ENCODE data around the gene GNPAT.

Gene GNPAT

GRCh38 chr1:231252336-231252735, 11.3 kb downstream of the GNPAT start:
- no peaks in the 10 kb centered on the region for H3K9me3 ChIP-seq
- peaks cover 58% of the 10 kb centered on the region for H3K36me3 ChIP-seq
- H3K4me3 ChIP-seq (ENCODE audit: low read depth in 1 of 2, low read length in 1 of 2), result no peak overlapping the region
- H3K4me1 ChIP-seq (ENCODE audit: control insufficient read depth in 1 of 2, insufficient read depth in 1 of 2, low read depth in 1 of 2, low read length in 1 of 2), result peaks cover 0 to 5% of the 10 kb centered on the region in 2 experiments
- no peak for TF ChIP-seq CTCF (IDR thresholded peaks at IDR 0.05)
- peak overlapping the region; percentile 21 for H3K27ac ChIP-seq
- H3K27me3 ChIP-seq, result no peaks in the 10 kb centered on the region

- Histone ChIP-seq H3K27ac (no peak overlapping the region), H3K27me3 (no peaks in the 10 kb centered on the region), H3K36me3 (peaks cover 91% of the 10 kb centered on the region), H3K9me3 (no peaks in the 10 kb centered on the region), H3K4me3 (ENCODE audit: low read depth in 1 of 2, low read length in 1 of 2) (no peak overlapping the region), H3K4me1 (ENCODE audit: control insufficient read depth in 1 of 2, insufficient read depth in 1 of 2, low read depth in 1 of 2, low read length in 1 of 2) (no peaks in the 10 kb centered on the region)
- TF ChIP-seq CTCF (IDR thresholded peaks at IDR 0.05), result no peak
Measured at GRCh38 chr1:231260351-231260750, 19.3 kb downstream of the GNPAT start.

- Histone ChIP-seq H3K36me3 (peaks cover 98% of the 10 kb centered on the region), H3K27ac (no peak overlapping the region), H3K9me3 (no peaks in the 10 kb centered on the region), H3K4me3 (ENCODE audit: low read depth in 1 of 2, low read length in 1 of 2) (no peak overlapping the region), H3K4me1 (ENCODE audit: control insufficient read depth in 1 of 2, insufficient read depth in 1 of 2, low read depth in 1 of 2, low read length in 1 of 2) (no peaks in the 10 kb centered on the region), H3K27me3 (no peaks in the 10 kb centered on the region)
- TF ChIP-seq CTCF (IDR thresholded peaks at IDR 0.05), result no peak
Measured at GRCh38 chr1:231264642-231265041, 23.6 kb downstream of the GNPAT start.

GRCh38 chr1:231265379-231265778, 24.4 kb downstream of the GNPAT start:
- no peak overlapping the region for H3K4me3 ChIP-seq (ENCODE audit: low read depth in 1 of 2, low read length in 1 of 2)
- H3K27ac ChIP-seq, result no peak overlapping the region
- H3K36me3 ChIP-seq, result peaks cover 98% of the 10 kb centered on the region
- TF ChIP-seq CTCF (IDR thresholded peaks at IDR 0.05), result no peak
- H3K27me3 ChIP-seq, result no peaks in the 10 kb centered on the region
- no peaks in the 10 kb centered on the region for H3K4me1 ChIP-seq (ENCODE audit: control insufficient read depth in 1 of 2, insufficient read depth in 1 of 2, low read depth in 1 of 2, low read length in 1 of 2)
- H3K9me3 ChIP-seq, result no peaks in the 10 kb centered on the region

GRCh38 chr1:231266811-231267322, 25.9 kb downstream of the GNPAT start:
- Histone ChIP-seq H3K9me3 (no peaks in the 10 kb centered on the region), H3K27ac (no peak overlapping the region), H3K4me1 (ENCODE audit: control insufficient read depth in 1 of 2, insufficient read depth in 1 of 2, low read depth in 1 of 2, low read length in 1 of 2) (no peaks in the 10 kb centered on the region), H3K4me3 (ENCODE audit: low read depth in 1 of 2, low read length in 1 of 2) (no peak overlapping the region), H3K27me3 (no peaks in the 10 kb centered on the region), H3K36me3 (peaks cover 96% of the 10 kb centered on the region)
- TF ChIP-seq CTCF (IDR thresholded peaks at IDR 0.05), result no peak

GRCh38 chr1:231272173-231272572, 31.2 kb downstream of the GNPAT start:
- no peaks in the 10 kb centered on the region for H3K4me1 ChIP-seq (ENCODE audit: control insufficient read depth in 1 of 2, insufficient read depth in 1 of 2, low read depth in 1 of 2, low read length in 1 of 2)
- TF ChIP-seq CTCF (IDR thresholded peaks at IDR 0.05), result no peak
- no peaks in the 10 kb centered on the region for H3K9me3 ChIP-seq
- peaks cover 97% of the 10 kb centered on the region for H3K36me3 ChIP-seq
- no peak overlapping the region for H3K27ac ChIP-seq
- no peak overlapping the region for H3K4me3 ChIP-seq (ENCODE audit: low read depth in 1 of 2, low read length in 1 of 2)
- H3K27me3 ChIP-seq, result no peaks in the 10 kb centered on the region

Data from neutrophil (primary cell).